SU-DHL-6 (cell line): ENCODE results near the gene KRTAP9-2.
"Not testable (repeated sequence)": the region's sequence is repeated elsewhere in the genome, so short reads cannot be mapped to it uniquely, and the experiment has no call there.

Experiments used
- H2AFZ ChIP-seq: fragments of 200-600 bp; sonication (generic); 2 replicates; pipeline ENCODE4 v1.6.1; 2014; ENCODE audit warnings: low read depth, mild to moderate bottlenecking, moderate library complexity, mixed read lengths, antibody characterized with exemption, low read length; ENCODE audit not compliant: severe bottlenecking
- H3F3A ChIP-seq: fragments of 200-600 bp; shearing (Covaris generic); 2 replicates; pipeline ENCODE4 v1.6.0; 2016; ENCODE audit warnings: antibody characterized with exemption, mild to moderate bottlenecking; ENCODE audit not compliant: insufficient read depth
- H3K27ac ChIP-seq: fragments of 200-600 bp; sonication (generic); 2 replicates; pipeline ENCODE4 v1.5.1; 2016; ENCODE audit warnings: low read depth, mild to moderate bottlenecking, low read length, moderate library complexity, mixed read lengths
- H3K27me3 ChIP-seq: fragments of 200-600 bp; sonication (generic), shearing (Covaris generic); 2 replicates; pipeline ENCODE4 v1.6.0; 2014; ENCODE audit warnings: mild to moderate bottlenecking, low read length
- H3K36me3 ChIP-seq: fragments of 200-600 bp; sonication (generic); 2 replicates; pipeline ENCODE4 v1.6.1; 2014; ENCODE audit warnings: mild to moderate bottlenecking, low read length, mixed read lengths
- H3K4me2 ChIP-seq: fragments of 300-600, 200-600 bp; shearing (Covaris generic), sonication (generic); 2 replicates; pipeline ENCODE4 v1.6.0; 2014; ENCODE audit warnings: low read length, low read depth, mild to moderate bottlenecking; ENCODE audit not compliant: poor library complexity, severe bottlenecking
- H3K4me3 ChIP-seq: fragments of 200-600 bp; sonication (generic); 2 replicates; pipeline ENCODE4 v1.5.1; 2014; ENCODE audit warnings: antibody characterized with exemption, low read length, mild to moderate bottlenecking, mixed read lengths; ENCODE audit not compliant: insufficient read depth, poor library complexity, severe bottlenecking
- H3K79me2 ChIP-seq: fragments of 200-600 bp; sonication (generic); 2 replicates; pipeline ENCODE4 v1.6.1; 2014; ENCODE audit warnings: mild to moderate bottlenecking, low read length, moderate library complexity; ENCODE audit not compliant: insufficient read depth
- H3K9ac ChIP-seq: fragments of 200-600 bp; sonication (generic); 2 replicates; pipeline ENCODE4 v1.7.0; 2014; ENCODE audit warnings: mild to moderate bottlenecking, low read length
- H3K9me2 ChIP-seq: fragments of 200-600 bp; sonication (generic); replicated peaks from 2 replicates; pipeline ENCODE4 v1.6.1; 2014; ENCODE audit warnings: low read length; ENCODE audit not compliant: insufficient read depth
- H3K9me3 ChIP-seq: fragments of 200-600 bp; sonication (generic); 2 replicates; pipeline ENCODE4 v1.6.1; 2014; ENCODE audit warnings: low read length, mixed read lengths; ENCODE audit not compliant: insufficient read depth
- H4K20me1 ChIP-seq: fragments of 200-600 bp; sonication (generic); 2 replicates; pipeline ENCODE4 v1.6.1; 2014; ENCODE audit warnings: low read depth, mild to moderate bottlenecking, antibody characterized with exemption, low read length, moderate library complexity, mixed read lengths
- CTCF ChIP-seq: fragments of 200-600 bp; sonication (generic); IDR thresholded peaks from one replicate; pipeline ENCODE4 v1.5.1; 2017; ENCODE audit warnings: antibody characterized with exemption, mild to moderate bottlenecking, low read length, moderate library complexity; ENCODE audit not compliant: insufficient read depth, poor library complexity, severe bottlenecking
- EZH2phosphoT487 ChIP-seq: fragments of 200-600 bp; sonication (generic), shearing (Covaris generic); conservative IDR thresholded peaks from 2 replicates; pipeline ENCODE4 v1.6.1; 2018; ENCODE audit warnings: mild to moderate bottlenecking, antibody characterized with exemption, low read length, moderate library complexity, mixed read lengths

The KRTAP9-2 gene

DNA sequence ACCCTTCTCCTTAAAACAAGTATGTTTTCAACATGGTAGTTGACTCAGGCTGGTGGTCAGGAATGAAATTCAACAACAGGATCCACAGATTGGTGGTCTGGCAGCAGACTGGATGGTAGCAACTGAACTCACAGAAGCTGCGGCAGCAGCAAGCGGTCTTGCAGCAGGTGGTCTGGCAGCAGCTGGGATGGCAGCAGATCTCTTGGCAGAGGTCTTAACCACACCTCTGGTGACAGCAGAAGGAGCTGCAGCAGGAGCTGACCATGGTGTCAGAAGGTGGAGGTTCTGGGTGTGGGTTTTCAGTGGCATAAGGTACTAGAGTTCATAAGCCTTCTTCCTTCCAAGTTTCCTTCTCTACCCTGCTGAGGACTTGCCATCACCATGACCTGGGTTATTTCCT is 39.6 kb upstream of the KRTAP9-2 start:
- Histone ChIP-seq H3K27ac (no peak overlapping the region), H3K9ac (no peak overlapping the region), H3K79me2 (no peaks in the 10 kb centered on the region), H3F3A (no peaks in the 10 kb centered on the region), H3K36me3 (no peaks in the 10 kb centered on the region), H4K20me1 (no peaks in the 10 kb centered on the region), H3K27me3 (no peaks in the 10 kb centered on the region), H3K9me2 (no peaks in the 10 kb centered on the region), H3K4me2 (no peak overlapping the region), H3K4me3 (no peak overlapping the region), H2AFZ (no peak overlapping the region), H3K9me3 (no peaks in the 10 kb centered on the region)
- TF ChIP-seq CTCF (no peak), EZH2phosphoT487 (no peak)

GRCh38 chr17:41189837-41190318 is 36.6 kb upstream of the KRTAP9-2 start, which contains the start of gene KRTAP9-1:
KRTAP9-1 (plus strand) TSS chr17:41189887; CDS start chr17:41189887, 0 bp downstream.
- not testable (repeated sequence) for H3K27ac ChIP-seq, H3F3A ChIP-seq, H2AFZ ChIP-seq, H3K9me3 ChIP-seq, H3K9ac ChIP-seq, H3K4me2 ChIP-seq, H3K4me3 ChIP-seq, H3K27me3 ChIP-seq, H3K79me2 ChIP-seq, H4K20me1 ChIP-seq, H3K9me2 ChIP-seq, H3K36me3 ChIP-seq

DNA sequence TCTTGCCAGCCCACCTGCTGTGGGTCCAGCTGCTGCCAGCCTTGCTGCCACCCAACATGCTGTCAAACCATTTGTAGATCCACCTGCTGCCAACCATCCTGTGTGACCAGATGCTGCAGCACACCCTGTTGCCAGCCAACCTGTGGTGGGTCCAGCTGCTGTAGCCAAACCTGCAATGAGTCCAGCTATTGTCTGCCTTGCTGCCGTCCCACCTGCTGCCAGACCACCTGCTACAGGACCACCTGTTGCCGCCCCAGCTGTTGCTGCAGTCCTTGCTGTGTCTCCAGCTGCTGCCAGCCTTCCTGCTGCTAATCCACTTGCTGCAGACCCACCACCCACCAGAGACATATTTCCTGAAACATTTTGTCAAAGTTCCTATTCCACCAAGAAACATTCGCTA is 36.1 kb upstream of the KRTAP9-2 start:
- H3F3A ChIP-seq = no peaks in the 10 kb centered on the region

GRCh38 chr17:41196068-41196467 is 30.4 kb upstream of the KRTAP9-2 start:
- H3K4me2 ChIP-seq = no peak overlapping the region
- no peaks in the 10 kb centered on the region for H3K36me3 ChIP-seq
- H2AFZ ChIP-seq = no peak overlapping the region
- H3F3A ChIP-seq = no peaks in the 10 kb centered on the region
- H3K27me3 ChIP-seq = no peaks in the 10 kb centered on the region
- H3K27ac ChIP-seq = no peak overlapping the region
- H4K20me1 ChIP-seq = no peaks in the 10 kb centered on the region
- H3K9me3 ChIP-seq = no peaks in the 10 kb centered on the region
- no peak for TF ChIP-seq CTCF
- TF ChIP-seq EZH2phosphoT487 = no peak
- H3K9ac ChIP-seq = no peak overlapping the region
- no peak overlapping the region for H3K4me3 ChIP-seq
- no peaks in the 10 kb centered on the region for H3K79me2 ChIP-seq
- H3K9me2 ChIP-seq = no peaks in the 10 kb centered on the region

More for the DNA sequence above, 36.1 kb upstream of the KRTAP9-2 start:
- Histone ChIP-seq H3K4me2 (no peak overlapping the region), H3K27ac (no peak overlapping the region), H4K20me1 (no peaks in the 10 kb centered on the region), H3K36me3 (no peaks in the 10 kb centered on the region), H3K27me3 (no peaks in the 10 kb centered on the region), H3K4me3 (no peak overlapping the region), H3K9me3 (no peaks in the 10 kb centered on the region), H3K9me2 (no peaks in the 10 kb centered on the region), H3K9ac (no peak overlapping the region), H2AFZ (no peak overlapping the region), H3K79me2 (no peaks in the 10 kb centered on the region)
- no peak for TF ChIP-seq EZH2phosphoT487
- no peak for TF ChIP-seq CTCF
